ENCODE measurements around the gene ACTA2.

The ACTA2 gene

DNA sequence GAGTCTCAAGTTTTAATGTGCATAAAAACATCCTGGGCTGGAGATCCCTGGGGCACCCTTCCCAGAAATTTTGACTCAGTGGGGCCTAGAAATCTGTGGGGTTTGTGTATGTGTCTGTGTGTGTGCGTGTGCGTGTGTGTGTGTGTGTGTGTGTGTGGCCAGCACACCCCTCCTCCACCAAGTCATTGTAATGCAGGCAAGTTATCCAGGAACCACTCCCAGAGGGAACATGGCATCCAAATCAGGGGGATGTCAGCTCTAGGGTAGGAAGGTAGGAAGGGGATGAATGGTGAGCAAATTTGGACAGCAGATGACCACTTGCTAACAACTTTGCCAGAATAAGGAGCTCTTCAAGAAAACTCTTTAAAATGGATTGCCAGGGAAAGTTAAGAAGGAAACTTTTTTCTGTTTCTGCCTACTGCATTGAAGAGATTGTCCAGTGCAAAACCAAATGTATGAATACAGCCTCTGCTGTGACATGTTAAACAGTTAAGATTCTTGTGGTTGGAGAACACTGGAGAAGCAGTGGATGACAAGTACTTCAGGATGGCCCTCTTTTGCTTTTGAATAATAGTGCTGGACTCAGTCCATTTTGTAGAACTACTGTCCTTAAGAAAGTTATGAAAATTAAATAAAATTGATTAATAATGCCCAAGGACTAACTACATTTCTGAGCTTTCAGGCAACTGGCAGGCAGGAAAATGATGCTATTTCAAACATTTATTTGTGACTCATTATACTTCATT, 60.2 kb downstream of the ACTA2 start:
- DNase-seq (ENCODE audit: low read depth in 3 of 3) = no peak

DNA sequence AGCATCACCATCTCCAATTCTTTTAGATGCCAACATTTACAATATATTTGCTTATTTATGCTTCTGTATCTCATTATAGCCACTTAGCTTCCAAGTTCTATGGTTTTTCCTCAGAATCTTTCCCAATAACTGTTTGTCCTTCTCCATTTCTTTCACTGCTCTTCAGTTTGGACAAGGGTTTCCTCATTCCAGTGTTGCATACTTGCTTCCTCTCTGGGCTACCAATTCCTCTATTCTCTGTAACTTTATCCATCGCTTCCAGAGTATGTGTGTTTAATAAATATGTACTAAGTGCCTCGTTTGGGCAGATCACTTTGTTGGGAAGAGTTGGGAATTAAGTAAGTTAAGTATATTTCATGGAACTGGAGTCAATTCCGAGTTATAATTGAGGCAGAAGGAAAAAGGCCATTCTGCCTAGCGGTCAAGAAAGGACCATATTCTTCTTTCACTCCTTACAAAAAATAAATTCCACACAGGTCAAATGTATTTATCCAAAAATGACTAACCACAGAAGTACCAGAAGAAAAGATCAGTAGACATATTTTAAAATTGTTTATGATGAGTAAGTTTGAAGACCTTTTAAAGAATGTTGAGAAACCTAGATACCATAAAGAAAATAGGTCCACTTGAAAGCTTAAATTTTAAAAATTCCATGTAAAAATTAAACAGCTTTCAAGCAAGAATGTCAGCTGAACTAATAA, 61.7 kb downstream of the ACTA2 start:
- no peak for DNase-seq (ENCODE audit: low read depth in 3 of 3)

- DNase-seq (ENCODE audit: low read depth in 3 of 3) = no peak
These were observed 62.8 kb downstream of the ACTA2 start for GRCh38 chr10:88889559-88890337.

- no peak for DNase-seq (ENCODE audit: low read depth in 3 of 3)
These were observed 63.6 kb downstream of the ACTA2 start for GRCh38 chr10:88888810-88889445.

DNA sequence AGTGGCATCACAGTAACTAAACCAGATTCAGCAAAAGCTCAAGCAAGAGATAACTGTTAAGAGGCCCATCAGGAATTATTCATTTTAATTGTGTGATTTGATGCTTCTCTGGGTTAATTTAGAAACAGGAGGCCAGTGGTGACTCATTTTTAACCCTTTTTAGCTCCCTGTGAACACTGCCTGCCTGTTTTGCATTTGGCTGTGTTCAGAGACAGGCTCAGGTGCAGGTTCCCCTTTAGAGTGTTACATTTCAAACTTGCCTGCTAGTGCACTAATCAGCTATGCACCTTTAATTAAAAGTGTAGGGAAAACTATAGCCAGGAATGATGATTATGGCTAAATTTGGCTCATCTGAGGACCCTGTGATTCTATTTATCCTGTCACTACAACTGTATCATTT, 66.0 kb downstream of the ACTA2 start:
- peak in 1 of 3 experiments; percentile 16 for DNase-seq (ENCODE audit: low read depth in 3 of 3)

Data from stimulated activated CD4-positive, alpha-beta T cell treated with anti-CD3 and anti-CD28 coated beads, TNF-alpha, amount 100 ng/mL, for 24 hours (primary cell).